ENCODE data around the gene PCDHGB4.
"Not testable (repeated sequence)": the region's sequence is repeated elsewhere in the genome, so short reads cannot be mapped to it uniquely, and the experiment has no call there.

PCDHGB4 gene

GRCh38 chr5:141384471-141385267 lies 2.8 kb upstream of the PCDHGB4 start:
- no peak for TF ChIP-seq GATA2 (IDR thresholded peaks at IDR 0.05; ENCODE audit: low read depth, low read length)
- no peak for TF ChIP-seq GATA3 (IDR thresholded peaks at IDR 0.05; ENCODE audit: low read depth, low read length)

GRCh38 chr5:141388661-141389060 lies 1.2 kb downstream of the PCDHGB4 start:
- TF ChIP-seq GATA3 (IDR thresholded peaks at IDR 0.05; ENCODE audit: low read depth, low read length) (no peak), GATA2 (IDR thresholded peaks at IDR 0.05; ENCODE audit: low read depth, low read length) (no peak)

GRCh38 chr5:141389153-141390042 lies 1.9 kb downstream of the PCDHGB4 start:
- no peak for TF ChIP-seq GATA2 (IDR thresholded peaks at IDR 0.05; ENCODE audit: low read depth, low read length)
- TF ChIP-seq GATA3 (IDR thresholded peaks at IDR 0.05; ENCODE audit: low read depth, low read length): no peak

- no peak for TF ChIP-seq GATA3 (IDR thresholded peaks at IDR 0.05; ENCODE audit: low read depth, low read length)
- TF ChIP-seq GATA2 (IDR thresholded peaks at IDR 0.05; ENCODE audit: low read depth, low read length): no peak
These were observed 5.1 kb downstream of the PCDHGB4 start, which contains the start of gene PCDHGA8 for GRCh38 chr5:141392429-141393198. TSS of gene PCDHGA8 (plus strand) at chr5:141392633. CDS start at chr5:141392814, 181 bp downstream.

GRCh38 chr5:141393267-141393666 lies 5.8 kb downstream of the PCDHGB4 start:
- TF ChIP-seq GATA3 (IDR thresholded peaks at IDR 0.05; ENCODE audit: low read depth, low read length) (no peak), GATA2 (IDR thresholded peaks at IDR 0.05; ENCODE audit: low read depth, low read length) (no peak)

- TF ChIP-seq GATA2, GATA3 (IDR thresholded peaks at IDR 0.05; ENCODE audit: low read depth, low read length): not testable (repeated sequence)
These were observed 10.5 kb downstream of the PCDHGB4 start, which contains the start of gene PCDHGB5 for GRCh38 chr5:141397756-141398551. TSS of gene PCDHGB5 (plus strand) at chr5:141397947. CDS start at chr5:141398128, 181 bp downstream.

GRCh38 chr5:141398608-141399007 lies 11.1 kb downstream of the PCDHGB4 start:
- TF ChIP-seq GATA2 (IDR thresholded peaks at IDR 0.05; ENCODE audit: low read depth, low read length) (no peak), GATA3 (IDR thresholded peaks at IDR 0.05; ENCODE audit: low read depth, low read length) (no peak)

- TF ChIP-seq GATA3 (IDR thresholded peaks at IDR 0.05; ENCODE audit: low read depth, low read length) (no peak), GATA2 (IDR thresholded peaks at IDR 0.05; ENCODE audit: low read depth, low read length) (no peak)
These were observed 12.2 kb downstream of the PCDHGB4 start for GRCh38 chr5:141399555-141400258.

GRCh38 chr5:141402553-141403243 lies 15.2 kb downstream of the PCDHGB4 start, which contains the start of gene PCDHGA9:
TSS of gene PCDHGA9 (plus strand) at chr5:141402778. CDS start at chr5:141402953, 175 bp downstream.
- no peak for TF ChIP-seq GATA2 (IDR thresholded peaks at IDR 0.05; ENCODE audit: low read depth, low read length)
- no peak for TF ChIP-seq GATA3 (IDR thresholded peaks at IDR 0.05; ENCODE audit: low read depth, low read length)

- TF ChIP-seq GATA3 (IDR thresholded peaks at IDR 0.05; ENCODE audit: low read depth, low read length) (no peak), GATA2 (IDR thresholded peaks at IDR 0.05; ENCODE audit: low read depth, low read length) (no peak)
These were observed 15.9 kb downstream of the PCDHGB4 start for GRCh38 chr5:141403387-141403786.

GRCh38 chr5:141407790-141408505 lies 20.4 kb downstream of the PCDHGB4 start, which contains the start of gene PCDHGB6:
TSS of gene PCDHGB6 (plus strand) at chr5:141408021. CDS start at chr5:141408203, 182 bp downstream.
- TF ChIP-seq GATA3, GATA2 (IDR thresholded peaks at IDR 0.05; ENCODE audit: low read depth, low read length): not testable (repeated sequence)

All from SH-SY5Y (cell line).